ENCODE measurements around the gene CHGA. TPM values are rescaled to one million over a fixed set of nuclear protein-coding genes. Genes with fewer than 3 reads are reported as not detected.

CHGA gene
- total and polyA plus RNA-seq, 2 of the 8 experiments (the other 6 are each of a cell fraction or from before 2014, with no cell fraction given), result 17.5 to 28.2 TPM

GRCh38 chr14:92931681-92932447 is 8.9 kb downstream of the CHGA start:
- Histone ChIP-seq H3K23ac (ENCODE audit: insufficient read length) (no peak overlapping the region), H3K4ac (replicated peaks; ENCODE audit: insufficient read length, low read depth, low read length) (no peak overlapping the region), H4K5ac (ENCODE audit: insufficient read length, low read depth, low read length) (no peak overlapping the region), H3K4me3 (ENCODE audit: extremely low read depth in 1 of 4, insufficient read depth in 2 of 4, low read depth in 3 of 4, low read length in 4 of 4) (no peak overlapping the region), H2AK5ac (ENCODE audit: low read depth, low read length) (no peak overlapping the region), H2BK120ac (replicated peaks; ENCODE audit: low read depth, low read length) (no peak overlapping the region), H3K4me1 (replicated peaks in 1 of 4; ENCODE audit: control insufficient read depth in 3 of 4, insufficient read depth in 4 of 4, low read length in 3 of 4) (no peaks in the 10 kb centered on the region), H2BK15ac (ENCODE audit: low read length) (no peak overlapping the region), H2BK12ac (ENCODE audit: low read depth, low read length) (no peak overlapping the region), H3K79me2 (ENCODE audit: control insufficient read depth in 1 of 2, insufficient read depth in 2 of 2, low read length in 2 of 2) (no peaks in the 10 kb centered on the region), H2BK20ac (ENCODE audit: low read length) (no peak overlapping the region), H4K8ac (ENCODE audit: extremely low read depth, insufficient read depth, low read length) (no peak overlapping the region), H4K91ac (replicated peaks; ENCODE audit: insufficient read length, low read length) (no peak overlapping the region), H3K18ac (ENCODE audit: extremely low read depth, low read length) (no peak overlapping the region), H3K56ac (replicated peaks; ENCODE audit: insufficient read length, low read depth, low read length) (no peak overlapping the region), H3K9me3 (ENCODE audit: insufficient read depth in 2 of 2, low read depth in 1 of 2, low read length in 1 of 2) (no peaks in the 10 kb centered on the region), H3K9ac (replicated peaks in 1 of 4; ENCODE audit: extremely low read depth in 1 of 4, low read depth in 3 of 4, low read length in 3 of 4) (no peak overlapping the region), H3K79me1 (ENCODE audit: low read depth, low read length) (no peaks in the 10 kb centered on the region), H4K20me1 (replicated peaks in 1 of 2; ENCODE audit: control insufficient read depth in 1 of 2, insufficient read depth in 2 of 2, low read length in 2 of 2) (peaks cover 0 to 8% of the 10 kb centered on the region in 2 experiments), H2AFZ (ENCODE audit: low read length) (no peak overlapping the region), H3K36me3 (ENCODE audit: control insufficient read depth in 2 of 4, insufficient read depth in 4 of 4, low read length in 3 of 4) (no peaks in the 10 kb centered on the region), H2BK5ac (ENCODE audit: low read depth, low read length) (no peak overlapping the region), H3K23me2 (ENCODE audit: low read depth, low read length) (no peaks in the 10 kb centered on the region), H3K27ac (ENCODE audit: low read depth, low read length) (no peak overlapping the region), H3K27me3 (replicated peaks in 1 of 4; ENCODE audit: control insufficient read depth in 3 of 4, extremely low read depth in 1 of 4, insufficient read depth in 3 of 4, low read length in 3 of 4) (no peaks in the 10 kb centered on the region), H3K4me2 (ENCODE audit: insufficient read depth in 1 of 2, low read depth in 2 of 2, low read length in 2 of 2) (no peak overlapping the region), H3K14ac (ENCODE audit: insufficient read length) (no peak overlapping the region)
- 92% methylated on average over 14 of the region's 18 CpGs; no CpG with 5 or more reads in 1 of the 2 experiments for WGBS, 2 experiments (ENCODE audit: extremely low coverage in 1 of 2, insufficient coverage in 1 of 2, insufficient read length in 1 of 2, insufficient replicate concordance in 2 of 2, low coverage in 1 of 2, low lambda C conversion rate in 2 of 2, missing lambda C conversion rate in 1 of 2)
- CTCF ChIA-PET (ENCODE audit: partially characterized antibody), result interaction anchor here (0.7 to 1.9 kb wide), 8 partner anchors 10 to 200 kb away, joined by 3 to 5 read pairs (median 3); no protein-coding TSS in a partner anchor
- FAIRE-seq, result no peak
- POLR2A ChIA-PET (ENCODE audit: partially characterized antibody), result no interaction called here
- no peak for DNase-seq (ENCODE audit: low read depth in 1 of 2, low spot score in 2 of 2)

Measured in H1 (cell line).